Loucy (cell line): ENCODE results near the gene EPB41L3.

Experiments
- H2AFZ ChIP-seq: fragments of 200-600 bp; sonication (generic); 2 replicates; pipeline ENCODE4 v1.6.0; 2016; ENCODE audit warnings: antibody characterized with exemption, mild to moderate bottlenecking, low read length, moderate library complexity
- H3F3A ChIP-seq: fragments of 200-600 bp; 2 replicates; pipeline ENCODE4 v1.6.0; 2016; ENCODE audit warnings: antibody characterized with exemption, low read depth, mild to moderate bottlenecking
- H3K27me3 ChIP-seq: fragments of 200-600 bp; sonication (generic); 2 replicates; pipeline ENCODE4 v1.6.1; 2014; ENCODE audit warnings: low read length, mild to moderate bottlenecking; ENCODE audit not compliant: insufficient read depth, poor library complexity, severe bottlenecking
- H3K36me3 ChIP-seq: fragments of 200-600 bp; sonication (generic); 2 replicates; pipeline ENCODE4 v1.6.1; 2016; ENCODE audit warnings: low read length; ENCODE audit not compliant: insufficient read depth
- H3K4me1 ChIP-seq: fragments of 200-600 bp; sonication (generic); 2 replicates; pipeline ENCODE4 v1.5.1; 2014; ENCODE audit warnings: low read length, mild to moderate bottlenecking; ENCODE audit not compliant: insufficient read depth, poor library complexity, severe bottlenecking
- H3K4me2 ChIP-seq: fragments of 200-600 bp; sonication (generic); 2 replicates; pipeline ENCODE4 v1.6.0; 2014; ENCODE audit warnings: antibody characterized with exemption, low read length, low read depth, mild to moderate bottlenecking; ENCODE audit not compliant: poor library complexity, severe bottlenecking
- H3K4me3 ChIP-seq: fragments of 200-600 bp; sonication (generic); 2 replicates; pipeline ENCODE4 v1.5.1; 2014; ENCODE audit warnings: low read length, mild to moderate bottlenecking, mixed read lengths; ENCODE audit not compliant: poor library complexity, severe bottlenecking
- H3K79me2 ChIP-seq: fragments of 200-600 bp; sonication (generic); 2 replicates; pipeline ENCODE4 v1.6.1; 2014; ENCODE audit warnings: low read length; ENCODE audit not compliant: insufficient read depth
- H3K9ac ChIP-seq: fragments of 200-600 bp; sonication (generic); 2 replicates; pipeline ENCODE4 v1.6.0; 2014; ENCODE audit warnings: mild to moderate bottlenecking, low read depth, low read length, moderate library complexity; ENCODE audit not compliant: poor library complexity, severe bottlenecking
- H3K9me2 ChIP-seq: fragments of 200-600 bp; sonication (generic); replicated peaks from 2 replicates; pipeline ENCODE4 v1.6.1; 2016; ENCODE audit warnings: low read depth, low read length, mixed read lengths
- H3K9me3 ChIP-seq: fragments of 200-600 bp; sonication (generic); 2 replicates; pipeline ENCODE4 v1.6.1; 2014; ENCODE audit warnings: mild to moderate bottlenecking, antibody characterized with exemption, low read length, low read depth; ENCODE audit not compliant: insufficient read depth
- H4K20me1 ChIP-seq: fragments of 200-600 bp; sonication (generic); 2 replicates; pipeline ENCODE4 v1.6.0; 2014; ENCODE audit warnings: antibody characterized with exemption, low read length, mild to moderate bottlenecking; ENCODE audit not compliant: insufficient read depth, poor library complexity, severe bottlenecking
- EZH2phosphoT487 ChIP-seq: fragments of 200-600 bp; IDR thresholded peaks from 2 replicates; pipeline ENCODE4 v1.6.1; 2018; ENCODE audit warnings: antibody characterized with exemption, mild to moderate bottlenecking, moderate library complexity, borderline replicate concordance
- TF ChIP-seq, protein P1 (sequence below): fragments of 200-600 bp; sonication (generic); conservative IDR thresholded peaks from 2 replicates; pipeline ENCODE4 v1.5.1; 2014; ENCODE audit warnings: mild to moderate bottlenecking, antibody characterized with exemption, low read length

EPB41L3 gene

GRCh38 chr18:5369513-5369912, 174.3 kb downstream of the EPB41L3 start:
- H3K79me2 ChIP-seq: no peaks in the 10 kb centered on the region

GRCh38 chr18:5365443-5365842, 178.4 kb downstream of the EPB41L3 start:
- H3K9me3 ChIP-seq: no peaks in the 10 kb centered on the region
- H3K79me2 ChIP-seq: no peaks in the 10 kb centered on the region
- no peaks in the 10 kb centered on the region for H3K4me1 ChIP-seq

More at GRCh38 chr18:5369513-5369912, 174.3 kb downstream of the EPB41L3 start:
- Histone ChIP-seq H3K36me3 (no peaks in the 10 kb centered on the region), H3K9me2 (no peaks in the 10 kb centered on the region), H3K4me3 (no peak overlapping the region), H3K27me3 (no peaks in the 10 kb centered on the region), H3K9me3 (no peaks in the 10 kb centered on the region), H3F3A (no peaks in the 10 kb centered on the region), H3K4me2 (no peak overlapping the region), H4K20me1 (no peaks in the 10 kb centered on the region), H2AFZ (no peak overlapping the region), H3K4me1 (no peaks in the 10 kb centered on the region), H3K9ac (no peak overlapping the region)
- TF ChIP-seq EZH2phosphoT487: no peak
- TF ChIP-seq, protein P1, sequence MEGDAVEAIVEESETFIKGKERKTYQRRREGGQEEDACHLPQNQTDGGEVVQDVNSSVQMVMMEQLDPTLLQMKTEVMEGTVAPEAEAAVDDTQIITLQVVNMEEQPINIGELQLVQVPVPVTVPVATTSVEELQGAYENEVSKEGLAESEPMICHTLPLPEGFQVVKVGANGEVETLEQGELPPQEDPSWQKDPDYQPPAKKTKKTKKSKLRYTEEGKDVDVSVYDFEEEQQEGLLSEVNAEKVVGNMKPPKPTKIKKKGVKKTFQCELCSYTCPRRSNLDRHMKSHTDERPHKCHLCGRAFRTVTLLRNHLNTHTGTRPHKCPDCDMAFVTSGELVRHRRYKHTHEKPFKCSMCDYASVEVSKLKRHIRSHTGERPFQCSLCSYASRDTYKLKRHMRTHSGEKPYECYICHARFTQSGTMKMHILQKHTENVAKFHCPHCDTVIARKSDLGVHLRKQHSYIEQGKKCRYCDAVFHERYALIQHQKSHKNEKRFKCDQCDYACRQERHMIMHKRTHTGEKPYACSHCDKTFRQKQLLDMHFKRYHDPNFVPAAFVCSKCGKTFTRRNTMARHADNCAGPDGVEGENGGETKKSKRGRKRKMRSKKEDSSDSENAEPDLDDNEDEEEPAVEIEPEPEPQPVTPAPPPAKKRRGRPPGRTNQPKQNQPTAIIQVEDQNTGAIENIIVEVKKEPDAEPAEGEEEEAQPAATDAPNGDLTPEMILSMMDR: no peak

DNA sequence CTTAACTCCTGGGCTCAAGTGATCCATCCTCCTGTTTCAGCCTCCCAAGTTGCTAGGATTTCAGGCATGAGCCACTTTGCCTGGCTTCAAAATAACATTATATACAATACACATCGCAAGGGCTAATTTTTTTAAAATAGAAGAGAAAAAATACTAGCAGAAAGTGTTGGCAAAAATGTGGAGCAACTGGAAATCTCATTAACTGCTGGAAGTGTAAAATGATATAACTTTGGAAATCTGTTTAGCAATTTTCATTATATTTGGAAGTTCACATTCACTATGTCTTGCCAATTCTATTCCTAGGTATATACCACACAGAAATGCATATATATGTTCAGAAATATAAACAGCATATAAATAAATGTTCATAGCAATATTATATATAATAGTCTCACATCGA, 193.2 kb downstream of the EPB41L3 start:
- H3K79me2 ChIP-seq: no peaks in the 10 kb centered on the region
- H3K9ac ChIP-seq: no peak overlapping the region

More at GRCh38 chr18:5365443-5365842, 178.4 kb downstream of the EPB41L3 start:
- Histone ChIP-seq H3K4me2 (no peak overlapping the region), H2AFZ (no peak overlapping the region), H3K9me2 (no peaks in the 10 kb centered on the region), H3K36me3 (no peaks in the 10 kb centered on the region), H3K27me3 (no peaks in the 10 kb centered on the region), H3K9ac (no peak overlapping the region), H3K4me3 (no peak overlapping the region), H3F3A (no peaks in the 10 kb centered on the region), H4K20me1 (no peaks in the 10 kb centered on the region)
- TF ChIP-seq, protein P1: no peak

More for the DNA sequence above, 193.2 kb downstream of the EPB41L3 start:
- no peaks in the 10 kb centered on the region for H3K27me3 ChIP-seq
- H2AFZ ChIP-seq: no peak overlapping the region
- TF ChIP-seq, protein P1: no peak
- TF ChIP-seq EZH2phosphoT487: no peak
- no peak overlapping the region for H3K4me2 ChIP-seq
- no peaks in the 10 kb centered on the region for H3K4me1 ChIP-seq
- H3F3A ChIP-seq: no peaks in the 10 kb centered on the region
- H3K9me3 ChIP-seq: no peaks in the 10 kb centered on the region
- no peaks in the 10 kb centered on the region for H3K36me3 ChIP-seq
- no peak overlapping the region for H3K4me3 ChIP-seq
- H3K9me2 ChIP-seq: no peaks in the 10 kb centered on the region
- H4K20me1 ChIP-seq: no peaks in the 10 kb centered on the region
